Stomach (tissue), 9 donors: Measurements from ENCODE around the gene VSTM4. TPM values are rescaled to one million over a fixed set of nuclear protein-coding genes. Genes with fewer than 3 reads are reported as not detected.
A peak's percentile ranks its signal among the peaks of the same experiment; 100 is the strongest.

Source experiments
- DNase-seq, 2 donors: peaks; one replicate each; pipeline versions ENCODE4 v3.0.0 to v3.0.0-alpha.2; 2013 to 2019
- H3K27ac ChIP-seq, 5 donors: fragments of 200-600 bp in 4 of 5; sonication (generic) in 4 of 5; one replicate each; pipeline ENCODE4 v1.5.1; 2013 to 2019; ENCODE audit warnings: mild to moderate bottlenecking in 1 of 5, moderate library complexity in 1 of 5
- H3K27me3 ChIP-seq, 3 donors: fragments of 200-600 bp; sonication (generic); one replicate each; pipeline ENCODE4 v1.5.1; 2017 to 2019; ENCODE audit warnings: mixed run types in 1 of 3
- H3K36me3 ChIP-seq, 4 donors: fragments of 200-600 bp; sonication (generic); 1 replicate in 3 of 4; 2 replicates in 1 of 4; pipeline ENCODE4 v1.5.1; 2016 to 2019
- H3K4me1 ChIP-seq, 4 donors: fragments of 200-600 bp; sonication (generic); one replicate each; pipeline ENCODE4 v1.5.1; 2016 to 2019
- H3K4me3 ChIP-seq, 4 donors: fragments of 200-600 bp; sonication (generic) in 3 of 4; one replicate each; pipeline ENCODE4 v1.5.1; 2016 to 2019; ENCODE audit warnings: mild to moderate bottlenecking in 1 of 4
- H3K9me3 ChIP-seq, 4 donors: fragments of 200-600 bp; sonication (generic); one replicate each; pipeline ENCODE4 v1.5.1; 2016 to 2019
- EP300 ChIP-seq: sonication (generic); formaldehyde crosslinking; IDR thresholded peaks from one replicate; pipeline ENCODE4 v1.6.1; 2017; ENCODE audit warnings: antibody characterized with exemption
- POLR2A ChIP-seq, 4 donors: fragments of 450-650 bp; IDR thresholded peaks; one replicate each; pipeline ENCODE4 v1.6.1; 2016; ENCODE audit warnings: antibody characterized with exemption in 4 of 4, control low read depth in 2 of 4, mild to moderate bottlenecking in 1 of 4, moderate library complexity in 1 of 4
- POLR2AphosphoS5 ChIP-seq, 3 donors: sonication (generic); formaldehyde crosslinking; IDR thresholded peaks; one replicate each; pipeline ENCODE4 v1.6.1; 2016; ENCODE audit warnings: antibody characterized with exemption in 3 of 3
- WGBS, 5 donors: extraction: QIAGEN DNeasy Blood & Tissue Kit in 3 of 5; methylation state at CpG; one replicate each; pipeline versions ENCODE4 v1.1.5 to v1.1.7; 2013 to 2018; 5-methylcytosine and 5-hydroxymethylcytosine counted together
- intact Hi-C: fragments of 100-400 bp; cut with DNase I; formaldehyde crosslinking; loops from one replicate; pipeline ENCODE4 v1.15.1; 2023; ENCODE audit warnings: low total_unique reads
- polyA plus RNA-seq, 3 donors: library from polyadenylated mRNA; stranded (reverse); fragments of 200-250 nt; gene quantifications; one replicate each; pipeline ENCODE4 v1.2.3, GENCODE V29; 2013
- total RNA-seq, 5 donors: library from RNA; depleted of rRNA; stranded (reverse); fragments of >200 nt; gene quantifications; one replicate each; pipeline versions ENCODE4 v1.1.0 to v1.2.3, GENCODE V29; 2014 to 2016
- TF ChIP-seq, protein P1 (sequence below), 7 experiments: fragments of 450-650 bp in 4 of 7; fragments of 200-600 bp in 3 of 7; sonication (generic) in 3 of 7; IDR thresholded peaks; one replicate each; pipeline ENCODE4 v1.5.1; 2016 to 2019; ENCODE audit warnings: antibody characterized with exemption in 7 of 7, control low read depth in 2 of 7, mild to moderate bottlenecking in 1 of 7
- donor health status: healthy with polysubstance abuse.
- donor health status: Bipolar disorder and iron deficiency.
- donor health status: healthy.

The VSTM4 gene
- total and polyA plus RNA-seq, 8 donors: 0.58 to 23.1 (median 3.0) TPM

DNA sequence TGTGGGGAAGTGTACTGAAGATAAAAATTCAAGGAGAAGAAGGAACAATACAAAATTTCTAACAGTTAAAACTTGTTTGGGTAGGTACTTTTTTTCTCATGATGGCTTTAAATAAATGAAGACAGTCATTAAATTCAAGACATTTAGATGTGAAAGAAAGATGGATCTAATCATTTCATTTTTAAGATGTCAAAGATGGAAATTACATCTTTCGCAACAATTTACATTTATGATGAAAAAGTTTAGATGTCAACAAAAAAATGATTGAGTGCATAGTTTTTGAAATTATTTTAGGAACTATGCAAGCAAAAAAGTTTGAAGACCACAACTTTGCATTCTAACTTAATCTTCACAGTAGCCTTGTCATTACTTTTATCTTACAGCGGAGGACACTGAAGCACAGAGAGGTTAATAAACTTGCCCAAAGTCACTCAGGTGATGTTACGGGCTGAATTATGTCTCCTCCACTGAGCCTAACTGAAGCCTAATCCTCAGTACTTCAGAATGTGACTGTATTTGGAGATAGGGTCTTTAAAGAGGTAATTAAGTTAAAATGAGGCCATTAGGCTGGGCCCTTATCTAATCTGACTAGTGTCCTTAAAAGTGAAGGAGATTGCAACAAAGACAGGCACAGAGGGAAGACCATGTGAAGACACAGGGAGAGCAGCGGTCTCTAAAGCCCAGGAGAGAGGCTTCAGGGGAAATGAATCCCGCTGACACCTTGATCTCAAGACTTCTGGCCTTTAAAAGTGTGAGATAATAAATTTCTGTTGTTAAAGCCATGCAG is 48.2 kb downstream of the VSTM4 start:
- peaks cover 0 to 19% (median 8%) of the 10 kb centered on the region in 4 donors for H3K36me3 ChIP-seq
- TF ChIP-seq EP300 (no peak), POLR2A (IDR thresholded peaks at IDR 0.05) (no peak), POLR2AphosphoS5 (IDR thresholded peaks at IDR 0.05) (no peak)
- TF ChIP-seq, protein P1, sequence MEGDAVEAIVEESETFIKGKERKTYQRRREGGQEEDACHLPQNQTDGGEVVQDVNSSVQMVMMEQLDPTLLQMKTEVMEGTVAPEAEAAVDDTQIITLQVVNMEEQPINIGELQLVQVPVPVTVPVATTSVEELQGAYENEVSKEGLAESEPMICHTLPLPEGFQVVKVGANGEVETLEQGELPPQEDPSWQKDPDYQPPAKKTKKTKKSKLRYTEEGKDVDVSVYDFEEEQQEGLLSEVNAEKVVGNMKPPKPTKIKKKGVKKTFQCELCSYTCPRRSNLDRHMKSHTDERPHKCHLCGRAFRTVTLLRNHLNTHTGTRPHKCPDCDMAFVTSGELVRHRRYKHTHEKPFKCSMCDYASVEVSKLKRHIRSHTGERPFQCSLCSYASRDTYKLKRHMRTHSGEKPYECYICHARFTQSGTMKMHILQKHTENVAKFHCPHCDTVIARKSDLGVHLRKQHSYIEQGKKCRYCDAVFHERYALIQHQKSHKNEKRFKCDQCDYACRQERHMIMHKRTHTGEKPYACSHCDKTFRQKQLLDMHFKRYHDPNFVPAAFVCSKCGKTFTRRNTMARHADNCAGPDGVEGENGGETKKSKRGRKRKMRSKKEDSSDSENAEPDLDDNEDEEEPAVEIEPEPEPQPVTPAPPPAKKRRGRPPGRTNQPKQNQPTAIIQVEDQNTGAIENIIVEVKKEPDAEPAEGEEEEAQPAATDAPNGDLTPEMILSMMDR (IDR thresholded peaks at IDR 0.05): no peak
- intact Hi-C loops: no loop called here
- H3K4me3 ChIP-seq: no peak overlapping the region
- H3K27me3 ChIP-seq: no peaks in the 10 kb centered on the region
- H3K4me1 ChIP-seq: peaks cover 0 to 10% (median 5%) of the 10 kb centered on the region in 4 donors
- WGBS, 5 donors: 77 to 86% (median 83%) methylated on average over 5 of the region's 5 CpGs
- H3K9me3 ChIP-seq: peaks cover 0 to 10% (median 5%) of the 10 kb centered on the region in 4 donors
- no peak for DNase-seq
- no peak overlapping the region for H3K27ac ChIP-seq

DNA sequence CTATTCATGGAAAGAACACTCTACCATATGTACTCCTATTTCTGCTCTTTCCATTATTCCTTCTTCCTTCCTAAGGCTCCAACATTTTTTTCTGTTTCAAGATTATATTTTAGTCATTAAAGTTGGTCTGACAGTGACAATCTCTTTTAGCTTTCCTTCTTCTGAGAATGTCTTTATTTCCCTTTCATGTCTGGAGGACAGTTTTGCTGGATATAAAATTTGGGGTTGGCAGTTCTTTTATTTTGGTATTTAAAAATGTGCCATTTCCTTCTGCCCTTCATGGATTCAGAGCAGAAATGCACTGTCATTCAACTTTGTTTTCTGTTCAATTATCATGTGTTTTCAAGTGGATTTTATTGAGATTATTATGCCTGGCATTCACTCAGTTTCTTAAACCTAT is 53.1 kb downstream of the VSTM4 start:
- peaks cover 0 to 14% (median 5%) of the 10 kb centered on the region in 4 donors for H3K36me3 ChIP-seq
- intact Hi-C loops: no loop called here
- H3K4me3 ChIP-seq: no peak overlapping the region
- H3K27me3 ChIP-seq: no peaks in the 10 kb centered on the region
- no peak for DNase-seq
- TF ChIP-seq POLR2A (IDR thresholded peaks at IDR 0.05) (no peak), EP300 (no peak), POLR2AphosphoS5 (IDR thresholded peaks at IDR 0.05) (no peak)
- TF ChIP-seq, protein P1 (IDR thresholded peaks at IDR 0.05): no peak
- H3K27ac ChIP-seq: no peak overlapping the region
- H3K4me1 ChIP-seq: no peaks in the 10 kb centered on the region
- H3K9me3 ChIP-seq: peaks cover 0 to 15% (median 10%) of the 10 kb centered on the region in 4 donors

DNA sequence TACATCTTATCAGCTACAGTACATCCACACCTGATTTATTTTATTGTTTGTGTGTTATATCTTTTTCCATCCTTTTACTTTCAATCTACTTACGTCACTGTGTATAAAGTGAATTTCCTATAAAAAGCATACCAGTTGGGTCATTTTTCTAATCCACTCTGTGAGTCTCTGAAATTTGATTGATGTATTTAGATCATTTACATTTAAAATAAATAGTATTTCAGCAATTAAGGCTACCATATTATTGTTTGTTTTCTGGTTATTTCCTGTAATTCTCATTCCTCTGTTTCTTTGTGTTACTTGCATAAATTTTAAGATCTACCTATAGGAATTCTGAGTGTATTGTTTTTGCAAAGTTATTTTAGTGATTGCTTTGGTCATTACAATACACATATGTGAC is 53.7 kb downstream of the VSTM4 start:
- H3K36me3 ChIP-seq: peaks cover 0 to 14% (median 5%) of the 10 kb centered on the region in 4 donors
- TF ChIP-seq POLR2A (IDR thresholded peaks at IDR 0.05) (no peak), POLR2AphosphoS5 (IDR thresholded peaks at IDR 0.05) (no peak), EP300 (no peak)
- TF ChIP-seq, protein P1 (IDR thresholded peaks at IDR 0.05): no peak
- H3K9me3 ChIP-seq: peaks cover 0 to 15% (median 10%) of the 10 kb centered on the region in 4 donors
- no peak overlapping the region for H3K27ac ChIP-seq
- WGBS, 5 donors: 90 to 100% (median 93%) methylated on average over 1 of the region's 1 CpG
- H3K4me3 ChIP-seq: no peak overlapping the region
- intact Hi-C loops: no loop called here
- H3K4me1 ChIP-seq: no peaks in the 10 kb centered on the region
- DNase-seq: no peak
- H3K27me3 ChIP-seq: no peaks in the 10 kb centered on the region

DNA sequence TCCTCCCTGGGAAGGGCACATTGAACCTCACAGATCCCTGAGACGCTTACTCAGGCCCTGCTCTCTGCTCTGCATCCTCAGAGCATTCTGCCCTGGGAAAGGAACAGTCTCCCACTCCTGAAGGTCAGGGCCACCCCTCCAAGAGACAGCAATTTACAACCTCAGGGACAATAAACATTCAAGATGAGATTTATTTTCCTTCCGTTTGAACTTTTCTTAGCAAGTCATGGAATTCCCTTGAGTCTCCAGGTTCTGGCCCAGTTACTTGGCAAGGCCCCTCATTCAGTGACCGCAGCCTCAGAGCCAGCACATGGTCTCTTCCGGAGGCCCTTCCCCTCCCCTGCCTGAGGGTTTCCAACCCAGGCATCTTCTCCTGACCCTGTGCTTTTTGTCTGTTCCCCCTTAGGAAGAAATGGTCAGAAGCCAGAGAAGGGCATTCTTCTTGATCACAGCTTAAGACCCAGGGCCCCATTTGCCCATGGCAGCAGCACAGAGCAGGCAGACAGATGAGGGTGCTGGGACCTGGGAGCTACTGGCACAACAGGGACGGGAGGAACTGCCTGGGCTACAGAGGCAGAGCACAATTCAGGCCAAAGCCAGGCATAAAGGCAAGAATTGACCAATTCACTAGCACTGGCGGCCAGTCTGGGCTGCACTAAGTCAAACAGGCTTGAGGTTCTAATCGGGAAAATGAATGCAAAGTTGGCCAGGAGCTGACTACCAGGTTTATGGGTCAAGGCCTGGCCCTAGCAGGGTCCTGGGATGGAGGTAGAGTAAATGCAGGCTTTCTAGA is 56.7 kb downstream of the VSTM4 start:
- intact Hi-C loops: no loop called here
- peak in 1 of 2 donors; percentile 42 for DNase-seq
- WGBS, 5 donors: 65 to 73% (median 70%) methylated on average over 7 of the region's 7 CpGs

More for the DNA sequence above, 56.7 kb downstream of the VSTM4 start:
- Histone ChIP-seq H3K4me3 (no peak overlapping the region), H3K9me3 (peaks cover 0 to 15% (median 10%) of the 10 kb centered on the region in 4 donors), H3K27ac (no peak overlapping the region), H3K27me3 (no peaks in the 10 kb centered on the region), H3K36me3 (peaks cover 0 to 7% (median 3%) of the 10 kb centered on the region in 4 donors), H3K4me1 (no peaks in the 10 kb centered on the region)
- TF ChIP-seq POLR2AphosphoS5 (IDR thresholded peaks at IDR 0.05): no peak
- TF ChIP-seq POLR2A (IDR thresholded peaks at IDR 0.05): no peak
- TF ChIP-seq, protein P1 (IDR thresholded peaks at IDR 0.05): no peak
- no peak for TF ChIP-seq EP300
